Mononuclear cell (primary cell): ENCODE measurements around the gene MMP26. TPM values are rescaled to one million over a fixed set of nuclear protein-coding genes. Genes with fewer than 3 reads are reported as not detected.
"Not testable (repeated sequence)": the region's sequence is repeated elsewhere in the genome, so short reads cannot be mapped to it uniquely, and the experiment has no call there.

Source experiments
- H3K27me3 ChIP-seq: 2 replicates; pipeline ENCODE4 v1.6.0; 2011; ENCODE audit warnings: low read length, control low read depth; ENCODE audit not compliant: insufficient read depth
- H3K4me1 ChIP-seq: 2 replicates; pipeline ENCODE4 v1.5.1; 2011; ENCODE audit warnings: mild to moderate bottlenecking, low read length, control low read depth; ENCODE audit not compliant: insufficient read depth
- H3K4me3 ChIP-seq: 2 replicates; pipeline ENCODE4 v1.5.1; 2011; ENCODE audit warnings: mild to moderate bottlenecking, low read length, moderate library complexity
- H3K9me3 ChIP-seq: 2 replicates; pipeline ENCODE4 v1.5.1; 2011; ENCODE audit warnings: low read depth, mild to moderate bottlenecking, control low read depth, low read length
- total RNA-seq: library from RNA; depleted of rRNA; stranded (reverse); fragments of >200 nt; gene quantifications from one replicate; pipeline ENCODE4 v1.2.3, GENCODE V29; 2012

MMP26 gene
- total RNA-seq, 1 donor: not detected

DNA sequence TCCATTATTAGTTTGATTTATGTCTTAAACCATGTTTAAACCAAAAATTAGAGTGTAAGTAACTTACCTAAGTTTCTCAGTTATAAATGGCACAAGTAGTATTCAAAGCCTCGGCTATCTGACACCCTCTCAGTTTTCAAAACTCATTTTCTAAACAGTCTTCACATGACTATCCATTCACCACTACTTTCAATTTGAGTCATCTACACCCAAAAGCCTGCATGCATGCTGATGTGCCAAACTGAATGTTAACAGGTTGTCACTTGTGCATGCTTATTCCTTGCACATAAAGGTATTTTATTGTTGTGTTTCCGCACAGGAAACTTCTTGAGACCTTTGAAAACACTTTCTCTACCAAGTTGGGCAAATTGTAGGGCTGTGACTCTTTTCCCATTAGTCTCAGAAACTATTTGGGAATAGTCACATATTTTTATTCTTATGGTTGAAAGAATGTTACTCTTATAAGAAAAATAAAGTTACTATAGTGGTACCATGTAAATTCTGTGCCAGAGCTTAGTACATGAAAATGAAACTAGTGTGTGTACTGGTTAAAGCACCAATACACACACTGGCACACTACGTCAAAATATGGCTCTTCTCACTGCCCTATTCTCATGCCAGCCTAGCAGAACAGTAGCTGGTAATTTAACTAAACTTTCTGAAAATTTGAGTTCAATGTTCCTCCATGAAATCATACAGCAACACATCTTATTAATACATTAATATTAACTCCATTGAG is 4.7 kb upstream of the MMP26 start:
- Histone ChIP-seq H3K4me1 (no peaks in the 10 kb centered on the region), H3K4me3 (no peak overlapping the region), H3K27me3 (no peaks in the 10 kb centered on the region), H3K9me3 (no peaks in the 10 kb centered on the region)

DNA sequence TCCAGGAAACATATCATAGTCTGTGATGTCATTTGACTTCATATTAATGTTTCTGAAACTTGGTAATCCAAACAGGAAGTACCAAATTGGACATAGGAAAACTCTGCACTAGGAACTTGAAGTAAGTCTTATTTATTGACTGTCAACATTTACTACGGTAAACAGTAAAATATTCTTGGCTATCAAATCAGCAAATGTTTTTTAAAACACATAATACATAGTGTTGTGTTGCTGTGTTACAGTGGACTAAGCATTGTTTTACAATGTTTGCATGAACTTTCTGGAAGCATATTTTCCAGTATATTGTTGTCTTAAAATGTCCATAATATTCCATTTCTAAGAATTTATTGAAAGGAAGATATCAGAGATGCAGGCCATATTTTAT is 4.2 kb upstream of the MMP26 start:
- Histone ChIP-seq H3K27me3 (no peaks in the 10 kb centered on the region), H3K9me3 (no peaks in the 10 kb centered on the region), H3K4me1 (no peaks in the 10 kb centered on the region), H3K4me3 (no peak overlapping the region)

DNA sequence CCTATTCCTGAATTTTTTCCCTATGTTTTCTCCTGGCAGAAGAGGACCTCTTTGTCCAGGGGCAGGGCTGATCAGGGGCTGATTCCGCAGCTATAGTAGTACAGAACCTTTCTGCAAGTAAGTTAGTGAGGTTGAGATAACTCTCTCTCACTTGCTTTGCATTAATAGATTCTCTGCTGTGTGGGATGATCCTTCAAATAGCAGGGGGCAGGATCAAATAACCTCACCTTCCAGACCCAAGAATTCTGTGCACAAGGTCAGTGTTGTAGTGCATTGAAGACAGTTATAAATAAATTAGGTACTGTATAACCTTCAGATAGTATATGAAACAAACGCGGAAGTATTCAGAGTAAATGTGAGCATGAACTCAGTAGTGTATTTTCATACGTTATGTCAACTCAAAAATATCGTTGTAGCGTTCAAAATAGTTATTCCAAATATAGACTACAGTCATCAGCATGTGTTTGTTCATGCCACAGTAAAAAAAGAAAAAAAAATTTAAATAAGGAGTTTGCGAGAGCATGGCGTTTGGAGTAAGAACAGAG is 278 bp downstream of the MMP26 start:
- no peaks in the 10 kb centered on the region for H3K4me1 ChIP-seq

DNA sequence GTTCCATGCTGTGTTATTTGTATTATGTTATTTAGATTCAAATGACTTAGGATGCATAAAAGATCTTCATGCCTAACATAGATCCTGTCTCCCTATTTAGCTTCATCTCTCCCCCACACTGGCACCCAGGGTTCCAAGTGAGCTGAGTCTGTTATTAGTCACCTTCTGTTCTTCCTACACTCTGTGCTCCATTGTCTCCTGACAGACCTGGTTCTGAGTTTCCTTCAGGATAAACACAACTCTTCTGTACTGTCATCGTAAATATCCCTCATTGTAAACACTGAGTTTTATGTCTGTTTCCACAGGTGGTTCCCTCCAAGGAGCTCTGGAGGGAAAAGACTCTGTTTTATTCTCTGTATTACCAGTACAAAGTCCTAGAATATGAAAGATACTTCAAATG is 8.7 kb downstream of the MMP26 start:
- Histone ChIP-seq H3K27me3 (no peaks in the 10 kb centered on the region), H3K4me1 (no peaks in the 10 kb centered on the region), H3K4me3 (no peak overlapping the region), H3K9me3 (no peaks in the 10 kb centered on the region)

More for the DNA sequence above, 278 bp downstream of the MMP26 start:
- no peaks in the 10 kb centered on the region for H3K27me3 ChIP-seq
- no peaks in the 10 kb centered on the region for H3K9me3 ChIP-seq
- H3K4me3 ChIP-seq: no peak overlapping the region

DNA sequence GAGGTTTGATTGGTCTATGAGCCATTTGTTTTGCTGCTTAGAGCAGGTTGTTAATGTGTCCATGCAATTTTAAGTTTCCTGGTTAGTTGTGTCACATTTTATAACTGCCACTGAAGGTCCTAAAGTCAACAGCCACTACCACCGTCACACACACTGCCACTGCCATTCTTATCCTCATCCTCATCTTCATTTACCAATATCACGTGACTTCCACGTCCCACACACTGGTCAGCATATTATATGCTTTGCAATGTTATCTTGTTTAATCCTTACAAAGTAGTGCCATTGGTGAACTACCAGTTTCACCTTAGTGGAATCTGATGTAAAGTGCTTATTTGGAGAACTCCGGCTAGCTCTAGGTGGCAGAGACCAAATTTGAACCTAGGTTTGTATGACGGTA is 9.7 kb downstream of the MMP26 start:
- Histone ChIP-seq H3K4me1 (no peaks in the 10 kb centered on the region), H3K9me3 (no peaks in the 10 kb centered on the region), H3K27me3 (no peaks in the 10 kb centered on the region), H3K4me3 (no peak overlapping the region)

DNA sequence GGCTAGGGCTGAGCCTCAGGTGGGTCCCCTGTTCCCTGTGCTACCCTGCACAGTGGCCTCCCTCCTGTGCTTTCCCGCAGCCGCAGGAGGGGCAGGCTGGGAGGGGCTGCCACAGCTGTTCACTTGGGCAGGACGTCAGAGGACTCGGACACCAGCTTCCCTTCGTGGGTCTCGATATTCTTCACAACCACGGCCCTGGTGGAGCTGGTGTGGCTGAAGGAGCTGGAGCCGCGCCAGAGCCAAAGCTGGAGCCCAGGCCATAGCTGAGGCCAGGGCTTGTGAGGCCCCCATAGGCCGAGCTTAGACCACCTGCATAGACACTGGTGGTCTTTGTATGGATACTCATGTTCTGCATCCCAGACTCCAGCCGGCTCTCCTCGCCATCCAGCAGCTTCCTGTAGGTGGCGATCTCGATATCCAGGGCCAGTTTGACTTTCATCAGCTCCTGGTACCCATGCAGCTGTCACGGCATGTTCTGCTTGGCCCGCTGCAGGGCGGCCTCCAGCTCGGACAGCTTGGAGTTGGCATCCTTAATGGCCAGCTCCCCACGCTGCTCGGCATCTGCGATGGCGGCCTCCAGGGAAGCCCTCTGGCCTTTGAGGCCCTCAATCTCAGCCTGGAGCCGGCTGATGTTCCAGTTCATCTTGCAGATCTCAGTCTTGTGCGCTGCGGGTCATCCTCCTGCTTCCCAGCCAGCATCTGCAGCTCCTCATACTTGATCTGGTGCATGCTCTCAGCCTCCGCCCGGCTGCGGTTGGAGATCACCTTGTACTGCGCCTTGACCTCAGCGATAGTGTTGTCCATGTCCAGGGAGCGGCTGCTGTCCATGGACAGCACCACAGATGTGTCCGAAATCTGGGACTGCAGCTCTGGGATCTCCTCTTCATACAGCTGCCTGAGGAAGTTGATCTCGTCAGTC is 18.3 kb downstream of the MMP26 start:
- H3K4me1 ChIP-seq, H3K4me3 ChIP-seq, H3K27me3 ChIP-seq, H3K9me3 ChIP-seq: not testable (repeated sequence)

DNA sequence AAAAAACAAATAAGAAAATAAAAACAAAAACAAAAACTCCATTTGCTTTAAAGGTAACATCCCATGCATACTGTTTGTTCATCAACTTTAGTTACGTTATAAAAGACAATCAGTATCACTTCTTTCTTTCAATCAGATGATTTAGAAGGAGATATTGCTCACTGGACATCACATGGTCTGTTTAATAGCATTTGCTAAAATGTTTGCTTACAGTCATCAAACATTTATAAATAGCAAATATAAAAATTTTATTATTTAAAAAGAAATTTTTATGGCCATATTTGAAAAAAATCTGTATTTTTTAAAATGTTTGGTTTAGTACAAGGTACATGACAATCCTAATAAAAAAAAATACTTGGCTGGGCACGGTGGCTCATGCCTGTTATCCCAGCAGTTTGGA is 22.6 kb downstream of the MMP26 start:
- Histone ChIP-seq H3K9me3 (no peaks in the 10 kb centered on the region), H3K4me1 (no peaks in the 10 kb centered on the region), H3K27me3 (no peaks in the 10 kb centered on the region), H3K4me3 (no peak overlapping the region)

DNA sequence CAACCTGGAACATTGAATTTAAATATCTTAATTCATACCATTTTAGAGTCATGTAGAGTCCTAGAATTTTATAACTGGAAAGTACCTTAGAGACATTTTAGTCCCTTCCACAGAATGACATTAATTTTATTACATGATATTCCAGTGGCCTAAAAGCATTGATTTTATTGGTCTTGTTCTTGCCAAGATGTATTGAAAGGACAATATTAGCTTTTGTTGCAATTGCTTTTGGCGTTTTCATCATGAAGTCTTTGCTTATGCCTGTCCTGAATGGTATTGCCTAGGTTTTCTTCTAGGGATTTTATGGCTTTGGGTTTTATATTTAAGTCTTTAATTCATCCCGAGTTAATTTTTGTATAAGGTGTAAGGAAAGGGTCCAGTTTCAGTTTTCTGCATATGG is 36.2 kb downstream of the MMP26 start:
- Histone ChIP-seq H3K4me3 (no peak overlapping the region), H3K9me3 (no peaks in the 10 kb centered on the region), H3K27me3 (no peaks in the 10 kb centered on the region)

DNA sequence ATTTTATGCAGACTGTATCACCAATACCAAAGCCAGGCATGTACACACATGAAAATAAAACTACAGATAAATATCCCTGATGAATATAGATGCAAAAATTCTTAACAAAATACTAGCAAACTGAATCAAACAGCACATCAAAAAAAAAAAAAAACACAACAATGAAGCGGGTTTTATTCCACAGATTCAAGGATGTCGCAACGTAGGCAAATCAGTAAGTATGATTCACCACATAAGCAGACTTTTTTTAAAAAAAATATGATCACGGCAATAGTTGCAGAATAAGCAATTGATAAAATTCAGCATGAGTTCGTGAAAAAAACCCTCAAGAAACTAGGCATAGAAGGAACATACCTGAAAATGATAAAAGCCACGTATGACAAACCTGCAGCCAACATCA is 43.9 kb downstream of the MMP26 start:
- no peak overlapping the region for H3K4me3 ChIP-seq
- no peaks in the 10 kb centered on the region for H3K27me3 ChIP-seq
- H3K4me1 ChIP-seq: no peaks in the 10 kb centered on the region
- H3K9me3 ChIP-seq: no peaks in the 10 kb centered on the region

More for the DNA sequence above, 36.2 kb downstream of the MMP26 start:
- no peaks in the 10 kb centered on the region for H3K4me1 ChIP-seq

DNA sequence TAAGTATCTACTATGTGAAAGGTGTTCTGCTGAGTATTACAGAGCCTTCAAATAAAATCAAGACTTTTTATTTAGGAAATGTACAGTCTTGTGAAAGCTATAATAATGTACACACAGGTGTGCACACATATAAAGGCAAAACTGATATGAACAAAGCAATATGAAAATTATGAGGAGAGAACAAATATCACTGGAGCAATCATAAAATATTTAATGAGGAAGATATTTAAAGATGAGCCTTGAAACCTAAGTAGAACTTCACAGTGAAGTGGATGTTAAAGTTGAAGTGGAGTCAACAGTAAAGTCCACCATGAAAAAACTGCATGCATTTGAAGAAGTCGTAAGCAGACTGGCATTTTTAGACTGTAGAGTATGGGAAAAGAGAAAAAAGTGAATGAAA is 46.6 kb downstream of the MMP26 start:
- Histone ChIP-seq H3K4me3 (no peak overlapping the region), H3K9me3 (no peaks in the 10 kb centered on the region), H3K27me3 (no peaks in the 10 kb centered on the region), H3K4me1 (no peaks in the 10 kb centered on the region)

Other genes with a start within 250 kb of the MMP26 start
- gene OR52K1, start 222.1 kb upstream of the MMP26 start, total RNA-seq: 0.10 TPM
- not detected for gene OR52M1, start 159.6 kb upstream of the MMP26 start, total RNA-seq
- gene OR52I2, start 123.0 kb upstream of the MMP26 start, total RNA-seq: not detected
- gene OR52I1, start 110.7 kb upstream of the MMP26 start, total RNA-seq: not detected
- 7.3 TPM for gene TRIM68, start 96.6 kb upstream of the MMP26 start, total RNA-seq
- 0.10 TPM for gene OR51D1, start 67.3 kb upstream of the MMP26 start, total RNA-seq
- not detected for gene OR51E1, start 60.8 kb upstream of the MMP26 start, total RNA-seq
- gene OR51E2, start 6.9 kb upstream of the MMP26 start, total RNA-seq: 0.10 TPM
- gene OR51F1, start 65.2 kb downstream of the MMP26 start, total RNA-seq: not detected
- gene OR52R1, start 99.6 kb downstream of the MMP26 start, total RNA-seq: not detected
- gene OR51F2, start 116.5 kb downstream of the MMP26 start, total RNA-seq: not detected
- gene OR51S1, start 144.4 kb downstream of the MMP26 start, total RNA-seq: not detected
- gene OR51T1, start 177.1 kb downstream of the MMP26 start, total RNA-seq: not detected
- gene OR51A7, start 199.0 kb downstream of the MMP26 start, total RNA-seq: not detected
- not detected for gene OR51G2, start 214.6 kb downstream of the MMP26 start, total RNA-seq
- gene OR51G1, start 219.6 kb downstream of the MMP26 start, total RNA-seq: not detected
- not detected for gene OR51A4, start 242.8 kb downstream of the MMP26 start, total RNA-seq